Vagina (tissue), 2 donors: Measurements from ENCODE around the gene ZWILCH.

Experiments
- CTCF ChIP-seq, 3 experiments: fragments of 450-650 bp in 2 of 3; fragments of 200-600 bp in 1 of 3; sonication (generic) in 1 of 3; IDR thresholded peaks; one replicate each; pipeline ENCODE4 v1.5.1; 2017 to 2019; ENCODE audit warnings: antibody characterized with exemption in 3 of 3, mild to moderate bottlenecking in 2 of 3, moderate library complexity in 2 of 3
- POLR2A ChIP-seq, 2 donors: fragments of 450-650 bp; IDR thresholded peaks; one replicate each; pipeline ENCODE4 v1.6.1; 2017; ENCODE audit warnings: antibody characterized with exemption in 2 of 2, mild to moderate bottlenecking in 2 of 2, moderate library complexity in 2 of 2

- TF ChIP-seq CTCF (IDR thresholded peaks at IDR 0.05) (no peak), POLR2A (IDR thresholded peaks at IDR 0.05) (no peak)
These were observed 10.9 kb upstream of the ZWILCH start for GRCh38 chr15:66494262-66494661.
